Measurements from ENCODE around the gene FURIN.

The FURIN gene

DNA sequence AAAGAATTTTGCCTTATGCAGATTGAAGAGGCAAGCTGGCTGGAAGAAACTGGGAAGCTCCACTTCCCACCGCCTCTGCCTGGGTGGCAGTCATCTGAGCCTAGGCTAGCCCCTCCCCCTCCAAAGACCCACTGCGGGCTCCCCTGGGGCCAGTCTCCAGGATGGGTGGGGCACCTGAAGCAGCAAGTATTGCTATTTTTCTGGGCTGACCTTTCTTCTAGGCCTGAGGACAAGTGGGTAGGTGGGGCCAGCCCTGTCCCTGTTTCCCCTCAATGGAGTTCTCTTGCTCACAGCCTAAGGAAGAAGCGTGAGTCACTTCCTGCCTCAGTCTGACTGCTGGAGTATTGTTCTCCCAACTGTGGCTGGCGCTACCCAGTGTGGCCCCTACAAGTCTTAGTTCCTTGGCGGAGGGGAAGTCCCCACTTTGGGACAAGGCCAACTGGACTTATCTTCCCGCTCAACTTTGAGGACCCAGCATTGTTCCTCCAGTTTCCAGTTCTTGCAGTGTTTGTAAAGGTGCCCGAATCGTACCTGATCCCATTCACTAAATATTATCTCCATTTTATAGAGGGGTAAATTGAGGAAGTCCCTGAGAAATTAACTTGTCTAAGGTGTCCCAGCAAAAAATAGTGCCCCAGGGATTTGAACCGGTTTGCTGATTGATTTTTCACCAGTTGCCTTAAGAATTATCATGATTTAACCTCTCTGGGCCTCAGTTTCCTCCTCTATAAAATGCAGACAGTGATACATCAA is 1.4 kb downstream of the FURIN start:
- TF ChIP-seq, protein P1, sequence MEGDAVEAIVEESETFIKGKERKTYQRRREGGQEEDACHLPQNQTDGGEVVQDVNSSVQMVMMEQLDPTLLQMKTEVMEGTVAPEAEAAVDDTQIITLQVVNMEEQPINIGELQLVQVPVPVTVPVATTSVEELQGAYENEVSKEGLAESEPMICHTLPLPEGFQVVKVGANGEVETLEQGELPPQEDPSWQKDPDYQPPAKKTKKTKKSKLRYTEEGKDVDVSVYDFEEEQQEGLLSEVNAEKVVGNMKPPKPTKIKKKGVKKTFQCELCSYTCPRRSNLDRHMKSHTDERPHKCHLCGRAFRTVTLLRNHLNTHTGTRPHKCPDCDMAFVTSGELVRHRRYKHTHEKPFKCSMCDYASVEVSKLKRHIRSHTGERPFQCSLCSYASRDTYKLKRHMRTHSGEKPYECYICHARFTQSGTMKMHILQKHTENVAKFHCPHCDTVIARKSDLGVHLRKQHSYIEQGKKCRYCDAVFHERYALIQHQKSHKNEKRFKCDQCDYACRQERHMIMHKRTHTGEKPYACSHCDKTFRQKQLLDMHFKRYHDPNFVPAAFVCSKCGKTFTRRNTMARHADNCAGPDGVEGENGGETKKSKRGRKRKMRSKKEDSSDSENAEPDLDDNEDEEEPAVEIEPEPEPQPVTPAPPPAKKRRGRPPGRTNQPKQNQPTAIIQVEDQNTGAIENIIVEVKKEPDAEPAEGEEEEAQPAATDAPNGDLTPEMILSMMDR (IDR thresholded peaks at IDR 0.05; ENCODE audit: control insufficient read depth, insufficient read depth, low read depth, low read length, missing control alignments) = no peak
- DNase-seq (ENCODE audit: low read depth) = no peak
- no peak overlapping the region for H3K4me3 ChIP-seq (ENCODE audit: control insufficient read depth, low read depth, low read length)

DNA sequence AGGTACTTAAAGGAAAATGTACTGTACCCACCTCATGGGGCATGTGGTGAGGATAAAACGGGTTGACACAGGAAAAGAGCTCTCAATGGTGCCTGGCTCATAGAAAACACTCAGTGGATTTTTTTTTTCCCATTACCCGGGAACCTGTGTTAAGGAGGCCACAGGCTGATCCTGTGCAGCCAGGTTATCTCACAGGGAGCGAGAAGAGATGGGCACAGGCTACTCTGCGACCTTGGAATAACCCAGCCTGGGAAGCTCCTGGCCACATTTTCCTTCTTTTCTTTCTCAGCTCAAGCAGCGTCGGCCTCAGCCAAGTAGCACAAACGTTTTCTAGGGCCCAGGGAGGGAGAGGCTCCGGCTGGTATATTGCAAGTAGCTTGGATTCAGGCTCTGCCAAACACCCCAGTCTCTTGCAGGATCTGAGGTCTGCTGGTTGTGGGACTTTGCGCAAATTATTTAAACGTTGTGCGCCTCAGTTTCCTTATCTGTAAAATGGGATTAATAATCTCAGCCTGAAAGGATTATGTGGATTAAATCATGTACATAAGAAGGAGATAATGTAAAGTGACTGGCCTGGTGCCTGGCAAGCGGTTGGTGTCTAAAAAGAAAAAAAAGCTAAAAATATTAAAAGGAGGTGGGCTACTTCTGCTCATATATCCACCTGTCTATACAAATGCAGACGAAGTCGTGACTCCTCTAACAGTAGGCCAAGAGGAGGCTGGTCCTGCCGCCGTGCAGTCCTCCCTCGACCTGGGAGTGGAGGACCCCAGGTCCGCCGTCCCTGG is 2.2 kb downstream of the FURIN start:
- H3K4me3 ChIP-seq (ENCODE audit: control insufficient read depth, low read depth, low read length) = peak overlapping the region; percentile 83
- TF ChIP-seq, protein P1 (IDR thresholded peaks at IDR 0.05; ENCODE audit: control insufficient read depth, insufficient read depth, low read depth, low read length, missing control alignments) = no peak
- DNase-seq (ENCODE audit: low read depth) = no peak

DNA sequence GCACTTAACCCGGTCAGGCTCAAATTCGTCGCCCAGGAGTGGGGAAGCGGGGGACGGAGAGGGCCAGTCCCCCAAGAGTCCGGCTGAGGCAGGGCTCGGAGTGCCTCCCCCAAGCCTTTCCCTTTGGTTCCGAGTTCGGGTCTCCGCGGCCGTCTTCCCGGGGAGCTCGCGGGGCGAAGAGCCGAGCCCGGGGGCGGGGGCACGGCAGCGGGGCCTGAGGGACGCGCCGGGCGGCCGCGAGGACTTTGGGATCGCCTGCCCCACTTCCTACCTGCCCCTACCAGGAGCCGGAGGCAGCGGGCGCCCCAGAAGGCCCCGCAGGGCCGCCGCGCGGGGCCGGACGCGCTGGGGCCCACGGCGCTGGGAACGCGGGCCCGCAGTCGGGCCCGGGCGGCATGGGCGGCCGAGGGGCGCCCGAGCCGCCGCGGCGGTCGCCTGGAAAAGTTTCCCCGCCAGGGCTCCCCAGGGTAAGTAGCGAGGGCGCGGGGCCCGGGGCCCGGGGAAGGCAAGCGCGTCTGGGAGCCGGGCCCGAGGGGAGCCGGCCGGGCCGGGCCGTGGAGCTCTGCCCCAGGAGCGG is 2.8 kb downstream of the FURIN start:
- peak overlapping the region; percentile 83 for H3K4me3 ChIP-seq (ENCODE audit: control insufficient read depth, low read depth, low read length)

DNA sequence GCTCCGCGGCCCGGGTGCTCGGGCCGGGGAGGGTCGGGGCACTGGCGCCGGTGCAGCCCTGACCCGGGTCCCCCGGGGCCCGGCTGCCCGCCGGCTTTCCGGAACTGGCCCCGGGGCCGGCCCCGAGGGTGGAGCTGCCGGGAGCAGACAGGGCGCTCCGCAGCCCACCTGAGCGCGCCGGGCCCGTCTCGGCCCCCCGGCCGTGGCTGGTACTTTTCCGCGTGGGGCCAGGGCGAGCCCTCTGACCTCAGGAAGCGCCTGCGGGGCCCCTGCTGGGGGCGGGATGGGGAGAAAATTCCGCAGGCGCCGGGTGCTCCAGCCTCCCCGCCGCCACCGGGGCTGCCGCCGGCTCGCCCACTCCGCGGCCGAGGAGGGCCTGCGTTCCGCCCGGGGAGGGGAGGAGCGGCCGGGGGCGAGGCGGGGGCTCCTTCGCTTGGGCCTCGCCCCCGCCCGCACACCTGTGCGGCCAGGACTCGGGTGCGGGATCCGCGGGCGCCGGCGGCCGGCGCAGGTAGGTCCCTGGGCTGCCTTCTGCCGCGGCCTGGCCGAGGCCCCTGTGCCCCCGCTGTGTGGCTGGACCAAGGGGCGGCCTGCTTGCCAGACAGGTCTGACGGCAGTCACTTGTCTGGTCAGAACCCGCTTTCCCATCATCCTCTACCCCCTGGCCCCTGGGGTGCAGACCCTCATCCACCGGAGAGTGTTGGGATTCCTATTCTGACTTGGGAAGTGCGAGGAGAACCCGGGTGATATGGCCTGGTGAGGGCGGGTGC is 3.5 kb downstream of the FURIN start:
- peak overlapping the region; percentile 83 for H3K4me3 ChIP-seq (ENCODE audit: control insufficient read depth, low read depth, low read length)
- TF ChIP-seq, protein P1 (IDR thresholded peaks at IDR 0.05; ENCODE audit: control insufficient read depth, insufficient read depth, low read depth, low read length, missing control alignments) = no peak
- no peak for DNase-seq (ENCODE audit: low read depth)

More for the DNA sequence above, 2.8 kb downstream of the FURIN start:
- TF ChIP-seq, protein P1 (IDR thresholded peaks at IDR 0.05; ENCODE audit: control insufficient read depth, insufficient read depth, low read depth, low read length, missing control alignments) = no peak
- no peak for DNase-seq (ENCODE audit: low read depth)

DNA sequence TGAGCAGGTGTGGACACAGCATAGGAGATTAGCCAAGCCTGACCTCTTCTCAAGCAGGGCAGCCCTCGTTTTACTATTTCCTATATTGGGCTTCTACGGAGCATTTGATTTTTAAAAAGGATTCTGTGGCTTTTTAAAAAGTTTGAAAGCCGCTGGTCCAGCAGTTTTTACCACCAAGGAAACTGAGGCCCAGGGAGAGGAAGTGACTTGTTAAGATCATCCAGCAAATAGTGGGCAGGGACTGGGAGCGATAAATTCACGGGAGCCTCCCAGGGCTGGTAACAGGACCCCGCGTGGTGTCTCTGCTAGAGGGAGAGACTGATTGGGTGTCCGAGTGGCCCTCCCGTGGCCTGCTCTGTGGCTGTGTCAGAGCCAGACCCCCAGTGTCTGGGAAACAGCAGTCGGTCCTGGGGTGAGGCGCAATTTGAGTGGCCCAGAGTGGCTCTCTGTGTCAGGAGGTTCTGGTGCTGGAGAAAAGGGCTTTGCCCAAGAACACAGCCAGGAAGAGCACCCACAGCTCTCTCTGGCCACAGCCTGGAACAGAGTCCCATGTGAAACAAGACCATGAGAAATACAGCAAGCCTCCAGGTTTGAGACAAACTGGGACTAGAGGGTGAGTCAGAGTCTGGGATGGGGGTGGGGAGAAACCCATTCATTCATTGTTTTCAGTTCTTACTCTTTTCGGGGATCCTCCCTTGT is 4.2 kb downstream of the FURIN start:
- peak overlapping the region; percentile 83 for H3K4me3 ChIP-seq (ENCODE audit: control insufficient read depth, low read depth, low read length)
- TF ChIP-seq, protein P1 (IDR thresholded peaks at IDR 0.05; ENCODE audit: control insufficient read depth, insufficient read depth, low read depth, low read length, missing control alignments) = no peak
- DNase-seq (ENCODE audit: low read depth) = peak; percentile 44

Measured in AG09309 (cell line).